Measurements from ENCODE around the gene NDUFAF2. TPM values are rescaled to one million over a fixed set of nuclear protein-coding genes. Genes with fewer than 3 reads are reported as not detected.
"Not testable (repeated sequence)": the region's sequence is repeated elsewhere in the genome, so short reads cannot be mapped to it uniquely, and the experiment has no call there.

The NDUFAF2 gene
- total and polyA plus RNA-seq, 2 experiments from 2014 or later: 32.5 to 47.6 TPM

DNA sequence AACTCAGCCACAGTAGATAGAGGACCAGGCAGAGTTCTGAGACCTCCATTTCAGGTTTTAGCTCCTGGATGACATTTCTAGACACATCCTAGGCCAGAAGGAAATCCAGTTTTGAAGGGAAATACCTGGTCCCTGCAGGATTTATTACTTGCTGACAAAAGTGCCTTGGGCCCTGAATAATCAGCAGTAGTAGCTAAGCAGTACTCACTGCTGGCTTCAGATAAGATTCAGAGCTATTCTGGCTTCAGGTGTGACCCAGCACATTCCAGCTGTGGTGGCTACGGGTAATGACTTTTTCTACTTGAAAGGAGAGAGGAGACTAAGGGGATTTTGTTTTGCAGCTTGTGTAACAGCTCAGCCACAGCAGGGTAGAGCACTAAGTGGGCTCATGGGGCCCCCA is 34.0 kb downstream of the NDUFAF2 start:
- Histone ChIP-seq H3K36me3 (replicated peaks; ENCODE audit: insufficient read depth, low read depth) (no peaks in the 10 kb centered on the region), H3K9me3 (ENCODE audit: low read depth) (no peaks in the 10 kb centered on the region), H3K4me3 (no peak overlapping the region), H3K9me2 (replicated peaks; ENCODE audit: insufficient read depth) (no peaks in the 10 kb centered on the region), H4K20me1 (ENCODE audit: insufficient read depth, poor library complexity, severe bottlenecking) (no peaks in the 10 kb centered on the region), H3K27me3 (no peaks in the 10 kb centered on the region), H3K4me1 (ENCODE audit: insufficient read depth) (no peaks in the 10 kb centered on the region), H3K4me2 (no peak overlapping the region), H3K27ac (peak overlapping the region; percentile 53), H2AFZ (no peak overlapping the region), H3K79me2 (peaks cover 15% of the 10 kb centered on the region)
- DNase-seq (ENCODE audit: low spot score): peak; percentile 14
- WGBS (ENCODE audit: low lambda C conversion rate, missing lambda C conversion rate): 42% methylated on average over 1 of the region's 1 CpG
- TF ChIP-seq EZH2phosphoT487 (IDR thresholded peaks at IDR 0.05; ENCODE audit: low read depth, severe bottlenecking, unreplicated experiment) (no peak), EZH2 (IDR thresholded peaks at IDR 0.05; ENCODE audit: borderline replicate concordance) (no peak)
- TF ChIP-seq, protein P1, sequence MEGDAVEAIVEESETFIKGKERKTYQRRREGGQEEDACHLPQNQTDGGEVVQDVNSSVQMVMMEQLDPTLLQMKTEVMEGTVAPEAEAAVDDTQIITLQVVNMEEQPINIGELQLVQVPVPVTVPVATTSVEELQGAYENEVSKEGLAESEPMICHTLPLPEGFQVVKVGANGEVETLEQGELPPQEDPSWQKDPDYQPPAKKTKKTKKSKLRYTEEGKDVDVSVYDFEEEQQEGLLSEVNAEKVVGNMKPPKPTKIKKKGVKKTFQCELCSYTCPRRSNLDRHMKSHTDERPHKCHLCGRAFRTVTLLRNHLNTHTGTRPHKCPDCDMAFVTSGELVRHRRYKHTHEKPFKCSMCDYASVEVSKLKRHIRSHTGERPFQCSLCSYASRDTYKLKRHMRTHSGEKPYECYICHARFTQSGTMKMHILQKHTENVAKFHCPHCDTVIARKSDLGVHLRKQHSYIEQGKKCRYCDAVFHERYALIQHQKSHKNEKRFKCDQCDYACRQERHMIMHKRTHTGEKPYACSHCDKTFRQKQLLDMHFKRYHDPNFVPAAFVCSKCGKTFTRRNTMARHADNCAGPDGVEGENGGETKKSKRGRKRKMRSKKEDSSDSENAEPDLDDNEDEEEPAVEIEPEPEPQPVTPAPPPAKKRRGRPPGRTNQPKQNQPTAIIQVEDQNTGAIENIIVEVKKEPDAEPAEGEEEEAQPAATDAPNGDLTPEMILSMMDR (IDR thresholded peaks at IDR 0.05; ENCODE audit: poor library complexity): no peak

DNA sequence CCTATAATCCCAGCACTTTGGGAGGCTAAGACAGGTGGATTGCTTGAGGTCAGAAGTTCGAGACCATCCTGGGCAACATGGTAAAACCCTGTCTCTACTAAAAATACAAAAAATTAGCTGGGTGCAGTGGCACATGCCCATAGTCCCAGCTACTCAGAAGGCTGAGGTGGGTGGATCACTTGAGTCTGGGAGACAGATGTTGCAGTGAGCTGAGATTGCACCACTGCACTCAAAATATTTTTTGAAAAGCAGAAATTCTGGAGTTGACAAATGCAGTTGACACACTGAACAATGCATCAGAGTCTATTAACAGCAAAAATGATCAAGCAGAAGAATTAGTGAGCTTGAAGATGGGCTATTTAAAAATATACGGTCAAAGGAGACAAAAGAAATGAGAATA is 35.5 kb downstream of the NDUFAF2 start:
- TF ChIP-seq EZH2phosphoT487 (IDR thresholded peaks at IDR 0.05; ENCODE audit: low read depth, severe bottlenecking, unreplicated experiment) (no peak), EZH2 (IDR thresholded peaks at IDR 0.05; ENCODE audit: borderline replicate concordance) (no peak)
- TF ChIP-seq, protein P1 (IDR thresholded peaks at IDR 0.05; ENCODE audit: poor library complexity): no peak
- Histone ChIP-seq H3K79me2 (peaks cover 5% of the 10 kb centered on the region), H3K27me3 (no peaks in the 10 kb centered on the region), H3K4me2 (no peak overlapping the region), H3K4me1 (ENCODE audit: insufficient read depth) (no peaks in the 10 kb centered on the region), H3K4me3 (no peak overlapping the region), H3K9me2 (replicated peaks; ENCODE audit: insufficient read depth) (no peaks in the 10 kb centered on the region), H3K9me3 (ENCODE audit: low read depth) (no peaks in the 10 kb centered on the region), H3K27ac (no peak overlapping the region), H2AFZ (no peak overlapping the region), H4K20me1 (ENCODE audit: insufficient read depth, poor library complexity, severe bottlenecking) (no peaks in the 10 kb centered on the region), H3K36me3 (replicated peaks; ENCODE audit: insufficient read depth, low read depth) (no peaks in the 10 kb centered on the region)
- DNase-seq (ENCODE audit: low spot score): no peak
- 97% methylated on average over 2 of the region's 2 CpGs for WGBS (ENCODE audit: low lambda C conversion rate, missing lambda C conversion rate)

DNA sequence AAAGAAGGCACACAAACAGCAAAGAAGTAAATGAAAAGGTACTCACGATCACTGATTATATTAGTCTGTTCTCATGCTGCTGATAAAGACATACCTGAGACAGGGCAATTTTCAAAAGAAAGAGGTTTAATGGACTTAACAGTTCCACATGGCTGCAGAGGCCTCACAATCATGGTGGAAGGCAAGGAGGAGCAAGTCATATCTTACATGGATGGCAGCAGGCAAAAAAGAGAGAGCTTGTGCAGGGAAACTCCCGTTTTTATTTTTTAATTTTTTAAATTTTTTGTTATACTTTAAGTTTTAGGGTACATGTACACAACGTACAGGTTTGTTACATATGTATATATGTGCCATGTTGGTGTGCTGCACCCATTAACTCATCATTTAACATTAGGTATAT is 37.1 kb downstream of the NDUFAF2 start:
- not testable (repeated sequence) for H3K9me3 ChIP-seq (ENCODE audit: low read depth); H3K4me3 ChIP-seq; H3K9me2 ChIP-seq (replicated peaks; ENCODE audit: insufficient read depth); H3K4me2 ChIP-seq; H2AFZ ChIP-seq; H3K4me1 ChIP-seq (ENCODE audit: insufficient read depth); DNase-seq (ENCODE audit: low spot score); H4K20me1 ChIP-seq (ENCODE audit: insufficient read depth, poor library complexity, severe bottlenecking); H3K27me3 ChIP-seq; H3K36me3 ChIP-seq (replicated peaks; ENCODE audit: insufficient read depth, low read depth); H3K27ac ChIP-seq; H3K79me2 ChIP-seq
- 97% methylated on average over 3 of the region's 3 CpGs for WGBS (ENCODE audit: low lambda C conversion rate, missing lambda C conversion rate)

DNA sequence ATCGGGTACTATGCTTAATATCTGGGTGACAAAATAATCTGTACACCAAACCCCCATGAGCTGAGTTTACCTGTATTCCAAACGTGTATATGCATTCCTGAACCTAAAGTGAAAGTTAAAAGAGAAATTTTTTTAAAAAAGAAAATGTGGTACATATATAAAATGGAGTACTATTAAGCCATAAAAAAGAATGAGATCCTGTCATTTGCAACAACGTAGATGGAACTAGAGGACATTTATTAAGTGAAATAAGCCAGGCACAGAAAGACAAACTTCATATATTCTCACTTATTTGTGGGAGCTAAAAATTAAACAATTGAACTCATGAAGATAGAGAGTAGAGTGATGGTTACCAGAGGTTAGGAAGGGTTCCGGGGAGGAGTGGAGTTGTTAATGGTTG is 44.8 kb downstream of the NDUFAF2 start:
- H3K27ac ChIP-seq: no peak overlapping the region
- no peaks in the 10 kb centered on the region for H3K36me3 ChIP-seq (replicated peaks; ENCODE audit: insufficient read depth, low read depth)
- TF ChIP-seq EZH2 (IDR thresholded peaks at IDR 0.05; ENCODE audit: borderline replicate concordance): no peak
- no peak for TF ChIP-seq EZH2phosphoT487 (IDR thresholded peaks at IDR 0.05; ENCODE audit: low read depth, severe bottlenecking, unreplicated experiment)
- TF ChIP-seq, protein P1 (IDR thresholded peaks at IDR 0.05; ENCODE audit: poor library complexity): no peak
- no peaks in the 10 kb centered on the region for H3K27me3 ChIP-seq
- no peaks in the 10 kb centered on the region for H4K20me1 ChIP-seq (ENCODE audit: insufficient read depth, poor library complexity, severe bottlenecking)
- H3K4me3 ChIP-seq: no peak overlapping the region
- H3K4me2 ChIP-seq: no peak overlapping the region
- H3K4me1 ChIP-seq (ENCODE audit: insufficient read depth): no peaks in the 10 kb centered on the region
- DNase-seq (ENCODE audit: low spot score): no peak
- H3K9me2 ChIP-seq (replicated peaks; ENCODE audit: insufficient read depth): no peaks in the 10 kb centered on the region
- H3K9me3 ChIP-seq (ENCODE audit: low read depth): no peaks in the 10 kb centered on the region
- H2AFZ ChIP-seq: no peak overlapping the region
- H3K79me2 ChIP-seq: peaks cover 3% of the 10 kb centered on the region
- WGBS (ENCODE audit: low lambda C conversion rate, missing lambda C conversion rate): 96% methylated on average over 4 of the region's 4 CpGs
